GM03348 (cell line): ENCODE measurements around the gene HTR2B.
"Not testable (repeated sequence)": the region's sequence is repeated elsewhere in the genome, so short reads cannot be mapped to it uniquely, and the experiment has no call there.

Source experiments
- DNase-seq: peaks from one replicate; pipeline ENCODE4 v3.0.0; 2012; ENCODE audit warnings: low spot score

Gene HTR2B

GRCh38 chr2:231124838-231125568 lies at the start of gene HTR2B:
HTR2B (minus strand) TSS chr2:231125042; CDS start chr2:231123764, 1,278 bp downstream.
- no peak for DNase-seq

GRCh38 chr2:231174211-231174651 lies 49.4 kb upstream of the HTR2B start:
- no peak for DNase-seq

- DNase-seq: no peak
Measured at GRCh38 chr2:231172025-231172424, 47.2 kb upstream of the HTR2B start.

- peak; percentile 60 for DNase-seq
Measured at GRCh38 chr2:231170055-231170454, 45.2 kb upstream of the HTR2B start.

GRCh38 chr2:231169488-231169887 lies 44.6 kb upstream of the HTR2B start:
- no peak for DNase-seq

GRCh38 chr2:231168460-231169139 lies 43.8 kb upstream of the HTR2B start:
- no peak for DNase-seq

- no peak for DNase-seq
Measured at GRCh38 chr2:231167745-231168459, 43.1 kb upstream of the HTR2B start.

GRCh38 chr2:231163414-231164095 lies 38.7 kb upstream of the HTR2B start:
- no peak for DNase-seq

GRCh38 chr2:231163011-231163410 lies 38.2 kb upstream of the HTR2B start:
- no peak for DNase-seq

- DNase-seq: peak; percentile 77
Measured at GRCh38 chr2:231161877-231162329, 37.1 kb upstream of the HTR2B start.

GRCh38 chr2:231161252-231161839 lies 36.5 kb upstream of the HTR2B start:
- no peak for DNase-seq

- no peak for DNase-seq
Measured at GRCh38 chr2:231160701-231161100, 35.9 kb upstream of the HTR2B start.

- DNase-seq: no peak
Measured at GRCh38 chr2:231159306-231159705, 34.5 kb upstream of the HTR2B start.

- peak; percentile 33 for DNase-seq
Measured at GRCh38 chr2:231152800-231153557, 28.1 kb upstream of the HTR2B start.

- peak; percentile 50 for DNase-seq
Measured at GRCh38 chr2:231146665-231147064, 21.8 kb upstream of the HTR2B start.

GRCh38 chr2:231144896-231145295 lies 20.1 kb upstream of the HTR2B start:
- no peak for DNase-seq

GRCh38 chr2:231140808-231141207 lies 16.0 kb upstream of the HTR2B start:
- DNase-seq: not testable (repeated sequence)

GRCh38 chr2:231139796-231140195 lies 15.0 kb upstream of the HTR2B start:
- no peak for DNase-seq

GRCh38 chr2:231138699-231139098 lies 13.9 kb upstream of the HTR2B start:
- no peak for DNase-seq

GRCh38 chr2:231134910-231135655 lies 10.2 kb upstream of the HTR2B start:
- DNase-seq: no peak
